ENCODE measurements around the gene SNAP25.

SNAP25 gene

DNA sequence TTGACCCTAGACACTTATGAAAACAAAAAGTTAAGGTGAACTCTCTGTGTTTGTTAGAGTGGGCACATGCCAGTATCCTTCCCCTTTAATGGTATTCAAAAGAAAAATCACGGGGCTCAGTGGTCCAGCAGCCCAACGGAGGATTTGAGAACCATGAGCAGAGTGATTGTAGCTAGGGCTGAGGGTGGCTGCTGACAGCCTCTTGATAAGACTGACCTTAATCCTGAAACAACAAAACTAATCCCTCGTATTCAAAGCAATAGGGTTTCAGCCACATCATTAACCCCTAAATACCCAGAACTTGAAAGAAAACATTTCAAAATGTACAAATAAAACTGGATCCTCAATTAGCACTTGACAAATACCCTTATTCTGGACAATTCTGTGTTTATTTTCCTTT lies 95.1 kb downstream of the SNAP25 start:
- TF ChIP-seq, protein P1, sequence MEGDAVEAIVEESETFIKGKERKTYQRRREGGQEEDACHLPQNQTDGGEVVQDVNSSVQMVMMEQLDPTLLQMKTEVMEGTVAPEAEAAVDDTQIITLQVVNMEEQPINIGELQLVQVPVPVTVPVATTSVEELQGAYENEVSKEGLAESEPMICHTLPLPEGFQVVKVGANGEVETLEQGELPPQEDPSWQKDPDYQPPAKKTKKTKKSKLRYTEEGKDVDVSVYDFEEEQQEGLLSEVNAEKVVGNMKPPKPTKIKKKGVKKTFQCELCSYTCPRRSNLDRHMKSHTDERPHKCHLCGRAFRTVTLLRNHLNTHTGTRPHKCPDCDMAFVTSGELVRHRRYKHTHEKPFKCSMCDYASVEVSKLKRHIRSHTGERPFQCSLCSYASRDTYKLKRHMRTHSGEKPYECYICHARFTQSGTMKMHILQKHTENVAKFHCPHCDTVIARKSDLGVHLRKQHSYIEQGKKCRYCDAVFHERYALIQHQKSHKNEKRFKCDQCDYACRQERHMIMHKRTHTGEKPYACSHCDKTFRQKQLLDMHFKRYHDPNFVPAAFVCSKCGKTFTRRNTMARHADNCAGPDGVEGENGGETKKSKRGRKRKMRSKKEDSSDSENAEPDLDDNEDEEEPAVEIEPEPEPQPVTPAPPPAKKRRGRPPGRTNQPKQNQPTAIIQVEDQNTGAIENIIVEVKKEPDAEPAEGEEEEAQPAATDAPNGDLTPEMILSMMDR (conservative IDR thresholded peaks at IDR 0.05; ENCODE audit: low read depth): no peak
- CTCF ChIA-PET: no interaction called here
- no peak for DNase-seq (ENCODE audit: low spot score)
- POLR2A ChIA-PET (ENCODE audit: low non-redundant PET): no interaction called here
- H3K27ac ChIP-seq: no peak overlapping the region

DNA sequence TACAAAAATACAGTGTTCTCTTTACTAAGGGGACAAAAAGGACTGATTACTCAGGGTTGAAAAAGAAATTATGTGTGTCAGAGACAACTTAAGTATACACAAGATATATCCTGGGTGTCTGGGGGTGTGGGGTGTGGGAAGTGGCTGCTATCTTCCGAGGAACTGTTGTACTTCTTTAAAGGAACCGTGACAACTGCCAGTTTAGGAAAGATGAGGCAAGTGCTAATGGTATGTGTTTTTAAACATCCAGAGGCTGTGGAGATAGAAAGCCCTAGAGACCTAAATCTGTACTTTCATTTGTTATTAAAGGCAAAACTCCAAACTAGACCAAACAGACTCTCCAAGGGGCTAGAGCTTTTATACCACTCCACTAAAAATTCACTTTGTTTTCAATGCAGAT lies 95.6 kb downstream of the SNAP25 start:
- TF ChIP-seq, protein P1 (conservative IDR thresholded peaks at IDR 0.05; ENCODE audit: low read depth): no peak
- POLR2A ChIA-PET (ENCODE audit: low non-redundant PET): no interaction called here
- DNase-seq (ENCODE audit: low spot score): no peak

DNA sequence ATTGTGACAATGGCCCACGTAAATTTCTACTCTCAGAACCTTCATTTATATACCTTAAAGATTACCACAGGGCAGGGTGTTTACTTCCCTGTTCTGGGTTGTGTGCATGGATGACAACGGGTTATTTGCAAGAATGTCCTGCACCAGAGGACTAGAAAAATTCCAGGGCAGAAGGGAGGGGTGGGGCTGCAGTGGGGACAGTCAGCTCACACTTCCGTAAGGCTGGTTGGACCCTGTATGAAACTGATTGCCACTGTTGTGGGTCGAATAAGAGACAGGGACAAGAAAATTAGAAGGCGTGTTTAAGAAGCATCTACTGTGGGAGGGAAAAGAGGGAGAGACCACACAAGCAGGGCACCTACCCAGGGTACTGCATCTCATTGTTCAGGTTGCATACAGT lies 96.5 kb downstream of the SNAP25 start:
- POLR2A ChIA-PET (ENCODE audit: low non-redundant PET): no interaction called here
- CTCF ChIA-PET: no interaction called here
- DNase-seq (ENCODE audit: low spot score): no peak
- TF ChIP-seq, protein P1 (conservative IDR thresholded peaks at IDR 0.05; ENCODE audit: low read depth): no peak
- H3K27ac ChIP-seq: no peak overlapping the region

More for the DNA sequence above, 95.6 kb downstream of the SNAP25 start:
- CTCF ChIA-PET: interaction anchor here (0.6 to 0.7 kb wide), 2 partner anchors 668 to 1230 kb away, joined by 3 to 6 read pairs; no protein-coding TSS in a partner anchor
- no peak overlapping the region for H3K27ac ChIP-seq

DNA sequence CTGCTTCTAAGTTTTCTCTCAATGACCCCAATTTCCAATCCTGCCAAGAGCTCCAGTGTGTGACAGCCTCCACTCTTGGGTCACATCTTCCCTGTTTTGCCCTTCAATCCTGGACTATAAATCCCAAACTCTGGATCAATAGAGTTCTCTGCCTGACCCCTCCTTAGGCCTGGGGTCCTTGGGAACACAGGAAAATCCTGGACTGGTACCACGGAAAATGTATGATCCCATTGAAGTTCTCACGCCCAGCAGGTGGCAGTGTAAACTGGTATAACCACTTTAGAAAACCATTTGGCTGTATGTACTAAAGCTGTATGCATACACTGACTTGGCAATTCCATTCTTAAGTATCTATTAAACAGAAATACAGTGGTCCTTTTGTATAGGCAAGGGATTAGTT lies 98.0 kb downstream of the SNAP25 start:
- DNase-seq (ENCODE audit: low spot score): no peak
- TF ChIP-seq, protein P1 (conservative IDR thresholded peaks at IDR 0.05; ENCODE audit: low read depth): no peak
- POLR2A ChIA-PET (ENCODE audit: low non-redundant PET): no interaction called here
- no peak overlapping the region for H3K27ac ChIP-seq
- CTCF ChIA-PET: interaction anchor here (0.6 to 1.3 kb wide), 4 partner anchors 18 to 585 kb away, joined by 3 to 4 read pairs (median 3); no protein-coding TSS in a partner anchor

DNA sequence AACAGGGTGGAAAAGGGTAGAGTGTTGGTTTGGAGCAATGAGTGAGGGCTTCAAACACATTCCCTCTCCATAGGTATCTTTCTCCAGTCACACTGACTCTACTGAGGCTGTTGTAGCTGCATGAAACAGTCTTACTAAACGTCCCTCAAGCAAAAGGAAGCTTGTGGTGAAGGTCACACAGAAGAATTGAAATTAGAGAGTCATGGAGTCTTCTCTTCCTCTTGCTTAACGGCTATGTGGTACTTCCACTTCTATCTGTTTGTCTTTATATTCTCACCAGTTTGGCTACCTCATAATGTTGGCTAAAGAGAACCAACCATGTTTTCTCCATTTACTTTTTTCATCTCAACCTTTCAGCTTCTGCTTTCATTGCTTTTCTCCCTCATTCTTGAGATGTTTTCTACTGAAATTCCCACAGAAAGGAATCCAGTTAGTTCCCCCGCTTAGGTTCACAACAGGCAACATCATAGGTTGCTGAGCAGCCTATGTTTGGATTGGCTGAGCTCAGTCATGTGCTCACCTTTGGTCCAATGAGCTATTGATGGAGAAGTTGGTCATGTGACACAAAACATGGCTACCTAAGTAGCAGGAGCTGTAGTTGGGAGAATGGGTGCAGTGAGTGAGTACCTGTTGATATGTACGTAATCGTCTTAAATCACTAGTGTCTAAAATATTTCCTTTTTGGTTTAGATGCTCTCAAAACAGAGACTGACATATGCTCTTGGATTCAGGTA lies 99.8 kb downstream of the SNAP25 start:
- ChIA-PET POLR2A (ENCODE audit: low non-redundant PET) (no interaction called here), CTCF (no interaction called here)
- H3K27ac ChIP-seq: no peak overlapping the region
- DNase-seq (ENCODE audit: low spot score): no peak
- TF ChIP-seq, protein P1 (conservative IDR thresholded peaks at IDR 0.05; ENCODE audit: low read depth): no peak

DNA sequence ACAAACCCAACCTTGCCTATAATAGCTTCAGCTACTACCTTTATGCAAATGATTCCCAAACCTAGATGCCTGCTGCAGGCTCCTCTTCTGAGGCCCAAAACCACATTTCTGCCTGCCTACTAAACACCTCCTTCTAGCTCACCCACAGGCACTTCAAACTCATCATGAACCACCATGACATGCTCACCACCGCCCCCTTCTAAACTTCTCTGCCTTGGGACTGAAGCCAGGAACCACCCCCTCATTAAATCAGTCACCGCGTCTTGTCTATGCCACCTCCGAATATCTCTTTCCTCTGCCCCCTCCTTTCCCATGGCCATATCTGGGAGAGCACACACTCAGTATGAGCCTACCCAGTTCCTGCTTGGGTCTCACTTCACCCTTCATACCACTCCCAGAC lies 101.2 kb downstream of the SNAP25 start:
- TF ChIP-seq, protein P1 (conservative IDR thresholded peaks at IDR 0.05; ENCODE audit: low read depth): no peak
- CTCF ChIA-PET: no interaction called here
- no peak for DNase-seq (ENCODE audit: low spot score)

More for the DNA sequence above, 101.2 kb downstream of the SNAP25 start:
- POLR2A ChIA-PET (ENCODE audit: low non-redundant PET): no interaction called here
- no peak overlapping the region for H3K27ac ChIP-seq

Measured in RWPE1 (cell line).